SK-N-SH treated with all-trans-retinoic acid at 6 μM for 48 hours (cell line): ENCODE data around the gene CTNNA3.

ENCODE experiments used
- CREB5 ChIP-seq: fragments of 250-450 bp; sonication (Bioruptor Pico); IDR thresholded peaks from 2 replicates; pipeline ENCODE4 v1.5.1; 2020; ENCODE audit warnings: low read depth, mild to moderate bottlenecking, moderate library complexity
- CSRNP3 ChIP-seq: fragments of 250-450 bp; sonication (Bioruptor Pico); IDR thresholded peaks from 2 replicates; pipeline ENCODE4 v1.5.1; 2021; ENCODE audit warnings: mild to moderate bottlenecking, moderate library complexity
- PATZ1 ChIP-seq: fragments of 250-450 bp; sonication (Bioruptor Pico); IDR thresholded peaks from 2 replicates; pipeline ENCODE4 v1.8.0; 2020; ENCODE audit warnings: mild to moderate bottlenecking, moderate library complexity, borderline replicate concordance
- RARB ChIP-seq: fragments of 250-450 bp; sonication (Bioruptor Pico); IDR thresholded peaks from 2 replicates; pipeline ENCODE4 v1.8.0; 2021; ENCODE audit warnings: mild to moderate bottlenecking, moderate library complexity
- TSHZ2 ChIP-seq: fragments of 250-450 bp; sonication (Bioruptor Pico); IDR thresholded peaks from 2 replicates; pipeline ENCODE4 v1.5.0; 2020; ENCODE audit warnings: mild to moderate bottlenecking, moderate library complexity
- ZFP30 ChIP-seq: fragments of 450-650 bp; formaldehyde crosslinking; IDR thresholded peaks from 2 replicates; pipeline ENCODE4 v1.5.0; 2022; ENCODE audit warnings: mild to moderate bottlenecking, moderate library complexity
- ZNF565 ChIP-seq: fragments of 450-650 bp; formaldehyde crosslinking; conservative IDR thresholded peaks from 2 replicates; pipeline ENCODE4 v1.5.0; 2020; ENCODE audit warnings: low read depth, mild to moderate bottlenecking, moderate library complexity
- ZNF70 ChIP-seq: fragments of 450-650 bp; formaldehyde crosslinking; IDR thresholded peaks from 2 replicates; pipeline ENCODE4 v1.5.0; 2020; ENCODE audit warnings: mild to moderate bottlenecking, moderate library complexity
- ZNF8 ChIP-seq: fragments of 450-650 bp; formaldehyde crosslinking; IDR thresholded peaks from 2 replicates; pipeline ENCODE4 v1.5.0; 2020; ENCODE audit warnings: mild to moderate bottlenecking, moderate library complexity

- TF ChIP-seq ZNF8 (no peak), CREB5 (CRISPR knock-in tag) (no peak), ZNF565 (CRISPR knock-in tag) (no peak), RARB (CRISPR knock-in tag) (no peak), CSRNP3 (CRISPR knock-in tag) (no peak), TSHZ2 (CRISPR knock-in tag) (no peak), ZFP30 (CRISPR knock-in tag) (no peak), ZNF70 (CRISPR knock-in tag) (no peak), PATZ1 (no peak)
Observed at GRCh38 chr10:67573484-67573883, 122.5 kb downstream of the CTNNA3 start.
